Stimulated activated CD4-positive, alpha-beta T cell treated with anti-CD3 and anti-CD28 coated beads, Interleukin-12 subunit alpha, Interleukin-12 subunit beta, amount 100 ng/mL, for 24 hours (primary cell): ENCODE data around the gene TMEM63A.
A peak's percentile ranks its signal among the peaks of the same experiment; 100 is the strongest.
"Not testable (repeated sequence)": the region's sequence is repeated elsewhere in the genome, so short reads cannot be mapped to it uniquely, and the experiment has no call there.

ENCODE experiments used
- DNase-seq, 2 experiments: peaks; one replicate each; pipeline ENCODE4 v3.0.0-alpha.2; 2020; ENCODE audit warnings: low read depth in 2 of 2

The TMEM63A gene

GRCh38 chr1:225908773-225909172 is 26.6 kb upstream of the TMEM63A start:
- DNase-seq = no peak

DNA sequence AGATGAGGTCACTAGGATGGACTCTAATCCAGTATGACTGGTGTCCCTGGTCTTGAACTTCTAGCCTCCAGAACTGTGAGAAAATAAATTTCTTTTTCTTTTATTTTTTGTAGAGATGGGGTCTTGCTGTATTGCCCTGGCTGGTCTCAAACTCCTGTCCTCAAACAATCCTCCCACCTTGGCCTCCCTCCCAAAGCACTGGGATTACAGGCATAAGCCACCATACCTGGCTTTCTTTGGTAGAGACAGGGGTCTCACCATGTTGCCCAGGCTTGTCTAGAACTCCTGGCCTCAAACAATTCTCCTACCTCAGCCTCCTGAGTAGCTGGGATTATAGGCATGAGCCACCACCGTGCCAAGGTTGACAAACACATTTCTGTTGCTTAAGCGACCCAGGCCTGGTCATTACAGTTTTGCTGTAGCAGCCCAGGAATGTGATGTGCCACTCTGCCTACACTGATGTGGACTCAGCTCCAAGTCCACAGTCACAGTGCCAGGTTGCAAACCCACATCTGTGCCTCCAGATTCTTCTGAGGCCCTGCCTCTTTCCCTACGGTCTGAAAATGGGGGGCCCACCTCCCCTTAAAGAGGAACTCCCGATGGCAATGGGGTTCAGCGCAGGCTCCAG is 25.9 kb upstream of the TMEM63A start:
- DNase-seq = no peak

DNA sequence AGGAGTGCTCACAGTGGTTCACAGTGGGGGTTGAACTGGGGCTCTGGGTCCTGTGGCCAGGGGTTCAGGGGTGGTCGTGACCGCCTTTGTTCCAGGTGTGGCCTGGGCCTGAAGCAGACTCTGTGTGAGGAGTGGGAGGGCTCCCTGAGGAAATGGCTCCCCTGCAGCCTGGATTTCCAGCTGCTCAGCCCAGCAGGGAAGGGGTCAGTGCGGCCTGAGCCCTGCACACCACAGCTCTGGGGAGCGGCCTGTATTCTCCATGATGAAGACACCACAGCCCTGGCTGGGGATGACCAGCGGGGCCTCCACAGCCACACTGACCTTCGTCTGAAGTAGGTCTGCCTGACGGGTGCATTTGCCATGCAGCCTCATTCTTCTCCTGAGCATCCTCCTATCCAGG is 25.2 kb upstream of the TMEM63A start:
- no peak for DNase-seq

DNA sequence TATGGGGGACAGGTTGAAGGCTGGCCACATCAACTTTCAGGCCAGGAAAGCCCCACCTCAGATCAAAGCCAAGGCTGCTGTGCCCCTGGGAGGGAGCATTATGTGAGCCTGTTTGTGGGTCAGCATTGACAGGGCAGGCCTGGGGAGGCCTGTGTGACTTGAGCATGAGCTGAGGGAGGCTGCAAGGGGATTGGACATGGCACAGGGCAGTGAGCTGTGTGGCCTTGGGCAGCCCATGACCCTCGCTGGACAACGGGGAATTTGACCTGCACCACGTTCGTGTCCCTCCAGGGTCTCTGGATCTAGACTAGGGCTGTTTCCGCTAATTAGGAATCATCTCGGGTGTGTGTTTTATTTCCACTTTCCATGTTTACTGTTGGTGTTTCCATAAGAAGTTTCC is 24.3 kb upstream of the TMEM63A start:
- DNase-seq = no peak

DNA sequence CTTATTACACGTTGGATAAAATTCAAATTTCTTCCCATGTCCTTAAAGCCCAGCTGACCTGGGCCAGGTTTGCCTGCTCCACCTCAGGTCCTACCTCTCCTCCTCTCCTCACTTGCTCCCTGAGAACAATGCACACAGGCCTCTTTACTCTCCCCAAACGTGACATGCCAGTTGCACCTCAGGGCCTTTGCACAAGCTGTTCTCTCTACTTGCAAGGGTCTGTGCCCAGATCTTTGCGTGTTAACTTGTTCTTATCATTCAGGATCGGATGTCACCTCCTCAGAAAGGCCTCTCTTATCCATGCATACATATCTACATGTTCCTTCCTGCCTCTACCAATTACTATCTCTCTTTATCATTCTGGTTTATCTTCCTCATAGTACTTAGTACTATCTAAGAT is 21.4 kb upstream of the TMEM63A start:
- DNase-seq = no peak

- DNase-seq = no peak
These were observed 17.1 kb upstream of the TMEM63A start for GRCh38 chr1:225899044-225899925.

DNA sequence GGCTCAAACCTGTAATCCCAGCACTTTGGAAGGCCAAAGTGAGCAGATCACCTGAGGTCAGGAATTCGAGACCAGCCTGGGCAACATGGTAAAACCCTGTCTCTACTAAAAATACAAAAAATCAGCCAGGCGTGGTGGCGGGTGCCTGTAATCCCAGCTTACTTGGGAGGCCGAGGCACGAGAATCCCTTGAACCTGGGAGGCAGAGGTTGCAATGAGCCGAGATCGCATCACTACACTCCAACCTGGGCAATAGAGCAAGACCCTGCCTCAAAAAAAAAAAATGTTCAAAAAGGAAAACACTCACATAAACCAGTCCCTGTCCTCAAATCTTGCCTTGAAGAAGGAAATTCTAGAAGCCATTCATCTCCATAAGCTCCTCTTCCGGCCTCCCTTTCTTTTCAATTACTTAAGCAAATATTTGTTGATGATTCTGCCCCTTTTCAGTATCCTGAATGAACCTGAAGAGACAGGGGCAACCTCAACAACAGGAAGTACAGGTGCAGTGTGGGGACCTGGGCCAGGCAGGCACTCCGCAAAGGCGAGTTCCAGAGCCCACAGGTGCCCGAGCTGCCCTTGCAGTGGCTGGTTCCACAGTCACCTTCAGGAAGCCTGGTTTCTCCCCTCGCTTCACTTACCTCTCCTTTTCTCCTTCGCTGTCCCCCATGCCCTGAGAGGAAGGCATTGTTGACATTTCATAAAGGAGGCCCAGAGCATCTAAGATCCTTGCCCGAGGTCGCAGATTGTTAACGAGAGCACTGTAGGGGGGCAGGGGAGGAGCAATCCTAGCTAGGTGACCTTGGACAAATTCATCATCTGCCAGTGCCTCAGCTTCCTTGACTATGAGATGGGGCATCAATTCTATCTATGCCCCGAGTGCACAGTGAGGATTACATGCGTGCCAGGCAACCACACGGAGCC is 15.7 kb upstream of the TMEM63A start:
- no peak for DNase-seq

DNA sequence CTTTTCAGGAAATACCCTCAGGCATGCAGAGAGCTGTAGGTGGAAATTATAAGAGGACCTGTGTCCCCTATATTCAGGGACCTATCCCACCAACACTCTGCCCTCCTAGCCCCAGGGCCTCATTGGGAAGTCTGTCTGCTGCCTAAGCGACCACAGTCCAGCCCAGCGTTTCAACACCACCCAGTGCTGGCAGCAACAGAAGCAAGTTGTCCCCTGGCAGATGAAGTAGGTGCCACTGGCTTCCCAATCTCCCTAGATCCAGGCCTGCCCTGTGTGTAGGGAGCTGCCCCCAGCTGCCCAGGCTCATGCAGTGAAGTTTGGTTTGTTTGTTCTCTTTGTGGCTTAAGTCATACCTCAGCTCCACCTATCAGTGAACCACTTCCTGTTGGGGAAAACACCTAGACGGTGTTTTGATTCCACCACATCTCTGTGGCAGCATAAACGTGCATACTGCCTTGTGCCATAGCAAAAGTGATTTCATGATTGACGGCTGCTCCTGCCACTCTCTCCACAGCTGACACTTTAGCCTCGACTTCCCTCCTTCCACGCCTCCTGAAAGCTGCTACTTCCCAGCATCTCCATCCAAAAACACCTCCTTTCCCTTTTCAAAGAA is 14.9 kb upstream of the TMEM63A start:
- peak; percentile 33 to 49 for DNase-seq

DNA sequence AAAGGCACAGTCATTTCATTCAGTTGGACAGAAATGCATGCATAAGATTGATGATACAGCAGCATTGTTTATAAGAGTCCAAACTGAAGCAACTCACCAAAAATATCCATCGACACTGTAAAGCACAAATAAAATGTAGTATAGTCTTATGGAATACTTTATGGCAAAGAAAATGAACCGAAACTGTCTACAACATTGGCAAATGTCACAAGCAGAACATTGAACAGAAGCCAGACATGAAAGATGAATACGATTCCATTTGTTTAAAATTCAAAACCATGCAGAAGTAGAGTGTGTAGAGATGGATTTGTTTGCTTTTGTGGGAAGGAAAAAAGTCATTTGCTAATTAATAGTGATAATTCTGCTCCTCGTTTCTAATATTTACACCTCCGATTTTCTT is 14.3 kb upstream of the TMEM63A start:
- no peak for DNase-seq

- no peak for DNase-seq
These were observed 10.1 kb upstream of the TMEM63A start for GRCh38 chr1:225892307-225892706.

- no peak for DNase-seq
These were observed 9.2 kb upstream of the TMEM63A start for GRCh38 chr1:225891229-225891972.

- no peak for DNase-seq
These were observed 8.4 kb upstream of the TMEM63A start for GRCh38 chr1:225890346-225891228.

DNA sequence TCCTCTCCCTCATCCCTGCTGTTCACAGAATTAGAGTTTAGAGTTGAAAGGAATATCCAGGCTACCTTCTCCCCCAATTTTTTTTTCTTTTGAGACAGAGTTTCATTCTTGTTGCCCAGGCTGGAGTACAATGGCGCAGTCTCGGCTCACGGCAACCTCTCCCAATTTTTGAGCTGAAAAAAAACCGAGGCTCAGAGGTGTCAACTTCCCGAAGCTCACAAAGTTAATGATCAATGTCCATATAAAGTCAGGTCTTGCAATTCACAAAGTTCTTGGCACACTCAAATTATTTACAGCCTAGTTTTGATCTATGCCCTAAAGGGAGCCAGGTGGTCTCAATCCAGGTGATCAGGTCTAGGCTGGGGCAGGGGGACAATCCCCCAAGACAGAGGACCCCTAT is 7.6 kb upstream of the TMEM63A start:
- DNase-seq = no peak

GRCh38 chr1:225888898-225889601 is 6.9 kb upstream of the TMEM63A start, which contains the start of gene LEFTY1:
Gene LEFTY1 (minus strand): TSS chr1:225889146. CDS start chr1:225889066, 80 bp downstream.
- no peak for DNase-seq

- DNase-seq = no peak
These were observed 6.2 kb upstream of the TMEM63A start for GRCh38 chr1:225888289-225888897.

- not testable (repeated sequence) for DNase-seq
These were observed 5.5 kb upstream of the TMEM63A start for GRCh38 chr1:225887554-225888288.

DNA sequence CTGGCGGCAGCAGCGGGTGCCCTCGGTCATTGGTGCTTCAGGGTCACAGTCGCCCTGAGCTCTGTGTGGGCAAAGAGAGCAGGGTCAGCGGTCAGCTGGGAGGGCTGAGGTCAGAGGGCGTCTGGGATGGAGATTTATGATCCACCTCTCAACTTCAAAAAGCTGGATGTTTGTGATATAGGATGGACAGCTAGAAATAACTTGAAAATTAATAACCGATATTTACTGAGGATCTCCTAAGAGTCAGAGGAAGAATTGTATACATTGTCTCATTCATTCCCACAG is 4.8 kb upstream of the TMEM63A start:
- DNase-seq = no peak
